GM19351 (cell line): ENCODE data around the gene TRAF5.
A peak's percentile ranks its signal among the peaks of the same experiment; 100 is the strongest.
"Not testable (repeated sequence)": the region's sequence is repeated elsewhere in the genome, so short reads cannot be mapped to it uniquely, and the experiment has no call there.

Experiments used
- ATAC-seq: cut with Tn5 transposase; IDR thresholded peaks from one replicate; pipeline ENCODE4 v1.9.1; 2021; ENCODE audit warnings: mild to moderate bottlenecking, moderate library complexity; ENCODE audit not compliant: unreplicated experiment

The TRAF5 gene

DNA sequence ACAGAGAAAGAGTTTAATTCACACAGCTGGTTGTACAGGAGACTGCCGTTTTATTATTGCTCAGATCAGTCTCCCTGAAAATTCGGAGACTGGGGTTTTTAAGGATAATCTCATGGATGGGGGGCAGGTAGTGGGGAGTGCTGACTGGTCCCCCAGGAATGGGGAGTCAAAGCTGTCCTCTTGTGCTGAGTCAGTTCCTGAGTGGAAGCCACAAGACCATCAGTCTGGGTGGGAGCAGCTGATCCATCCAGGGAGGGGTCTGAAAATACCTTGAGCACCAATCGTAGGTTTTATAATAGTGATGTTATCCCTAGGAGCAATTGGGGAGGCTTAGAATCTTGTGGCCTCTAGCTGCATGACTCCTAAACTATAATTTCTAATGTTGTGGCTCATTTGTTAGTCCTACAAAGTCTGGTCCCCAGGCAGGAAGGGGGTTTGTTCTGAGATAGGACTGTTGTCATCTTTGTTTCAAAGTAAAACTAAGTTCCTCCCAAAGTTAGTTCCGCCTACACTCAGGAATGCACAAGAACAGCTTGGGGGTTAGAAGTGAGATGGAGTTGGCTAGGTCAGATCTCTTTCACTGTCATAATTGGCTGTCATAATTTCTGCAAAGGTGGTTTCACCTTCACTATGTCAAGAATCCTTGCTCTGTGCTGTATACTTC, 50.3 kb downstream of the TRAF5 start:
- no peak for ATAC-seq

DNA sequence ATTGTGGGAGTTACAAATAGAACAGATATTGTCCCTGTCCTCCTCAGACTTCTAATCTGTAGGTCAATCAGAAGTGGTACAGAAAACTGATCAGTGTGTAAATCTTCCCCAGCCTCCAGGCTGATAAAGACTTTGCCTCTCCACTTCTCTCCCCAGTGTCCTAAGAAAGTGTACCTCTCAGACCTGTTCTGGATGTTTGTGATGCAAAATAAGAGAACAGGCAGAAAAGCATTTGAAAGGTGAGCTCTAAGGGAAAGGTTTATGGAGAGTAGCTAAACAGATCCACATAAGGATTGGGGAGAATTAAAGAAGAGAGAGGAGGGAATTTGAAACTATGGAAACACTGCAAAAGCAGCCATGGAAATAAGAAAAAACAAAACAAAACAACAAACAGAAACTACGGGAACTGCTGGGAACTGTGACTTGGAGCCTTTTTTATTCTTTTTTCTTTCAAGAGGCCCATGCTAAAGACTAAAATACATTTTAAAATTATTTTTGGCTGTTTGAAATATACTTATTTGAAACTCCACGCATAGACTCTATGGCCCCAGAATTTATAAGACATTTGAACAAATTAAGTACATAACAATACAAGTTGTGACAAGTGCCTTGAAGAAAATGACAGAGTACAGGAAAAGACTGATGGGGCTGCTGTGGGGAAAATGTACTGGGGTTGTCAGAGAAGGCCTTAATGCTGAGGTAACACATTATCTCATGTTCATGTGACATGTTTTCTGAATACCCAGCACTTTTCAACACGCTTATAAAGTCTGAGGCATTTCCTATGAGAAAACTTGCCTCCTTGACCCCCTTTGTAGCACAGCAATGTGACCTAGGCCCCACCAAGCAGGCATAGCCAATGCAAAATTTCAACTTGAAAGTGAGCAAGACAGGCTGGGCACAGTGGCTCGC, 51.2 kb downstream of the TRAF5 start:
- no peak for ATAC-seq

DNA sequence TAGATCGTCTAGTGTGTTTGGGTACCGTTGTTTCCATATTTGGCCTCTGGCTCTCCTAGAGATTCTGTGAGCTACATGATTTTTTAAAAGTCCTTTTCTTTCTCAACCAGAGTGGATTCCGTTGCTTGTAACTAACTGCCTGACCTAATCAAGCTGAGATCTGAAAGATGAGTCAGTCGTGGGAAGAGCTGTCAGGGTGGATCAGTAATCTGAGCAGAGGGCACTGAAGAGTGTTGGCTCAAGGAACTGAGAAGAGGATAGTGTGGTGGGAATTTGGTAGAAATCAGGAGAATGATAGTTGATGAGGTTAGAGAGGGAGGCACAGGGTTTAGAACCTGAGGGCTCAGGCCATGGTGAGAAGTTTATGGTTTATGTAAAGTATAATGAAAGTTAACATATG, 52.2 kb downstream of the TRAF5 start:
- no peak for ATAC-seq

DNA sequence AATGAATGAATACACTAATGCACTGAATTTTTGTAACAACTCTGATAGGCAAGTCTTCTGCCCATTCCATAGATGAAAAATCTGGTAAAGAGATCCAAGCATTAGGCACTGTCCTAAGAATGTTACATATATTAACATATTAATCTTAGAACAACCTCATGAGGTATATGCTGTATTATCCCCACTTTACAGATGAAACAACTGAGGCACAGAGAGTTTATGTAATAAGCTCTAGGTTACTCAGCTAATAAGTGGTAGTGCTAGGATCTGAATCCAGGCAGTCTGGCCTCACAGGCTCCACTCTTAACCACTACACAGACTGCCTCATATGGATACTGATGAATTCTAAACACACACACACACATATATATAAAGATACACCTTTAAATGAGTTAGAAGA, 52.8 kb downstream of the TRAF5 start:
- ATAC-seq: no peak

DNA sequence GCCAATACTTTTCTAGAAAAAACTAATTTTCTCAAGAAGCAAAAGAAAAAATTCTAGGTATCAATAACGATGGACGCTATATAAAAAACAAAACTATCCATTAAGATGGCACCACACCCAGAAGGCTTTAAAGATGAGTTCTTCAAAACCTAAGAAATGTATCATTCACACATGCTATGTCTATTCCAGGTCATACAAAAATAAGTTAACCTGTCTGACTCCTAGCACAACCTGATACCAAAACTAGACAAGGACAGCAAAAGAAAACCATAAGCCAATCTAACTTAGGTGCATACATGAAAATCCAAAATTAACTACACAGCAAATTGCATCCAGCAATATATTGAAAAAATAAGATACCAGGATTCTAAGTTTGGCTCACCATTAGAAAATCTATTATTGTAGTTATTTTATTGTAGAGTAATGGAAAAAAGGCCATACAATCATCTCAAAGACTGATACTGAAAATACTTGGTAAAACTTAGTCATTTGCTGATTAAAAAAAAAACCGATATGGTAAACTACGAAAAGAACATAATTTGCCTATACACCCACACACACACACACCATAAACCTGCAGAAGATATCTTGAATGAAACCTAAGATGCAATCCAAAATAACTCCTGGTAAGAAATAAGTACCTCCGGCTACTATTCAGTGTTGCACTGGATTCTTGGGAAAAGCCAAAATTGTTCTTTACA, 55.0 kb downstream of the TRAF5 start:
- peak; percentile 35 for ATAC-seq

DNA sequence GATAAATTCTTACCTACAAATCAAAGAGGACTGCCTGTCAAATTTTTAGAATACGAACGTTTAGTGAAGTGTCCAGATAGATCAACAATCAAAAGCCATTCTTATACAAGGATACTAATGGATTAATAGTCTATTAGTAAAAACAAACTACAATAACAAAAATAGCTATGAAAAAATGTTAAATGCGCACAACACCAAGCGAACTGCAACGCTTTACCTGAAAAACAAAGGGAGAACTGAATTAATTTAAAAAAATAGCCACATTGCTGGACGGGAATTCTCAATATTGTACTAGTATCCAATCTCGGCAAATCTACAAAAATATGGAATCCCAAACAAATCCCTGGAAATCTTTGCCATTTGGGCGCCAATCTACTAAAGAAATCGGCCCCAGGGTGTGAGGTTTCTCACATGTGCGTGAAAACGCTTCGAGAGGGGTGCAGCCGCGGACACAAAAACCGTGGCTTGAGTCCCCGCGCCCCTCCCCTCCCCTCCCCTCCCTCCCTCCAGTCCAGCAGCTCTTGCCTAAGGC, 55.6 kb downstream of the TRAF5 start:
- no peak for ATAC-seq

DNA sequence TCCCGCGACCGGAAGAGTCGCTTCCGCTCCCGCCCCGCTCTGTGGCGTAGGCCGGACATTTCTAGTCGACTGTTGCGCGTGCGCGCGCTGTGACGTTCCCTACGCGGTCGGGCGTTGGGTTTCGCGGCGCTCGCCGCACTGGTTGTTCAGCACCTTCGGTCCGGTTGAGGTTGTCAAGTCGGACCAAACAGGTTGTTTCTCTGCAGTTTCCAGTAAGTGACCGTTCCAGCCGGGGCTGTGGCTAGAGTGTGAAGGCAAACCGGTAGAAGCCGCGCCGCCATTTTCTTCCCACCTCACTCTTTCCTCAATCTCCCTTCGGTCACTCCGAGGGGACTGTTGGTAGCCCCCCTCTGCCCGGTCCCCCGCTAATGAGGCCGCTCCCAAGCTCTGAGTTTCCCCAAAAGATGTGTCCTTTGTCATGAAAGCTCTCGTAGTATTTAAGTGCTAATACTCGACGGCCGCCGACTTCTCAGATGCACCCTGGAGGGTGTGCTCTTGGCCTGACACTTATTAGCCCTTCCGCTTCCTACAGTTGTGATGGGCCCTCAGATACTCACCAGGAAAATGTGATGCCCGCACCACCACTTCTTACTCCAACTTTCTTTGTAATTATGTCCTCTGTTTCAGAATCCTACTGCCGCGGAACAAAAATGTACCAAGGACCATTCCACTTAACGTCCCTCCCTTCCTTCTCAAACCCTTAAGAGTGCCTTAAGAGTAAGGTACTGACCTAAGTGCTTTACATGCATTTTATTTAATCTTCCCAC, 56.3 kb downstream of the TRAF5 start:
- peak; percentile 92 for ATAC-seq

DNA sequence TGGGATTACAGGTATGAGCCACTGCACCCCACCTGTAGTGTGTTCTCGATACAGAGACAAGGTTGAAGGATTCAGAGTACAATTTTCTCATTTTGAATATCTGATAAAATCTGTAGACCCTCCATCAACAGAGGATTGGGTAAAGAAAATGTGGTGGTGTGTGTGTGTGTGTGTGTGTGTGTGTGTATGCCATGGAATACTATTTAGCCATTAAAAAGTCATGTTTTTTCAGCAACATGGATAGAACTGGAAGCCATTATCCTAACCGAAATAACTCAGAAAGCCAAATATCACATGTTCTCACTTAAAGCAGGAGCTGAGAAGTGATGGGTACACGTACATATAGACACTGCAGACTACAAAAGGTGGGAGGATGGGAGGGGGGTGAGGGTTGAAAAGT, 57.9 kb downstream of the TRAF5 start:
- no peak for ATAC-seq

DNA sequence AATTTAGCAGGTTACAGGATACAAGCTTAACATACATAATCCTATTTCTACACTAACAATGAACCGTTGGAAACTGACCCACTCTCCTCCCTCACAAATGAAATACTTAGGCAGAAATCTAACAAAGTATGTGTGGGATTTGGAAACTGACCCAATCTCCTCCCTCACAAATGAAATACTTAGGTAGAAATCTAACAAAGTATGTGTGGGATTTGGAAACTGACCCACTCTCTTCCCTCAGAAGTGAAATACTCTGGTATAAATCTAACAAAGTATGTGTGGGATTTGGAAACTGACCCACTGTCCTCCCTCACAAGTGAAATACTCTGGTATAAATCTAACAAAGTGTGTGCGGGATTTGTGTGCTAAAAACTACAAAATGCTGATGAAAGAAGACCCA, 60.3 kb downstream of the TRAF5 start:
- no peak for ATAC-seq

DNA sequence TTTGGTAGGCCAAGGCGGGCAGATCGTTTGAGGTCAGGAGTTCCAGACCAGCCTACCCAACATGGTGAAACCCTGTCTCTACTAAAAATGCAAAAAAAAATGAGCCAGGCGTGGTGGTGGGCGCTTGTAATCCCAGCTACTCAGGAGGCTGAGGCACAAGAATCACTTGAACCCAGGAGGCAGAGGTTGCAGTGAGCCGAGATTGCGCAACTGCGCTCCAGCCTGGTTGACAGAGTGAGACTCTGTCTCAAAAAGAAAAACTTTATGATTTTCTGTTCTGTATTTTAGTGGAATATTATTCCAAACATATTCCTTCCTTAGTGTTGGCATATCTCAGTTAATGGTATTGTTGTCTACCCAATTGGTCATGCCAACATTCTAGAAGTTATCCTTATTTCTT, 64.2 kb downstream of the TRAF5 start:
- ATAC-seq: not testable (repeated sequence)

DNA sequence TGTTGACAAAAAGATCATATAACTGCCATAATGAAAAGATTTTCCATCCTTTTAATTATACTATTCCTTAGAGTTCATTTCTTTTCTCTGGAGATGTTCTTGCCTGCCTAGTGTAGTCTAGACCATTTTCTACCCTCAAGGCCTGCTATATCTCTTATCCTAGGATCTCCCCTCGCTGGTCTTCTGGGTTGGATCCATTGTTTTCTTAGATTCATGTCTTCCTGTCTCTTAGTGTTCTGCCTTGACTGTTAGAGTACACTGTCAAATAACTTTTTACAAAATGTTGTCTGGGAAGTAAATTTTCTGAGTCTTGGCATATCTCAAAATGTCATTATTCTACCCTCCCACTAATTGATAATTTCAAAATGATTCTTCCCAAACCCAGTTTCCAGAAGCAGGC, 66.6 kb downstream of the TRAF5 start:
- ATAC-seq: no peak

DNA sequence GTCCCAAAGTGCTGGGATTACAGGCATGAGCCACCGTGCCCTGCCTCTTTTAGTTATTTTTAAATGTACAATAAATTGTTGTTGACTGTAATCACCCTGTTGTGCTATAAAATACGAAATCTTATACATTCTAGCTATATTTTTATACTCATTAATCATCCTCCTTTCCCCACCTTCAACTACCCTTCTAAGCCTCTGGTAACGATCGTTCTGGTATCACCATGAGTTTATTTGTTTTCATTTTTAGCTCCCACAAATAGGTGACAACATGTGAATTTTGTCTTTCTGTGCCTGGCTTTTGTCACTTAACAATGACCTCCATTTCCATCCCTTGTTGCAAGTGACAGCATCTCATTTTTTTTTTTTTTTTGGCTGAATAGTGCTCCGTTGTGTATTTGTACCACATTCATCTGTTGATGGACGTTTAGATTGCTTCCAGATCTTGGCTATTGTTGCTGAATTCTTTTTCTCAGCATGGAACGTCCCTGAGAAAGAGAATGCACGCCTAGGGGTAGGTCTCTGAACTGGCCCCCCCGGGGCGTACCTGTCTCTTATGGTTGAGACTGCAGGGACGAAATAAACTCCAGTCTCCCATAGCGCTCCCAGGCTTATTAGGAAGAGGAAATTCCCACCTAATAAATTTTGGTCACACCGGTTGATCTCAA, 71.8 kb downstream of the TRAF5 start:
- ATAC-seq: not testable (repeated sequence)

DNA sequence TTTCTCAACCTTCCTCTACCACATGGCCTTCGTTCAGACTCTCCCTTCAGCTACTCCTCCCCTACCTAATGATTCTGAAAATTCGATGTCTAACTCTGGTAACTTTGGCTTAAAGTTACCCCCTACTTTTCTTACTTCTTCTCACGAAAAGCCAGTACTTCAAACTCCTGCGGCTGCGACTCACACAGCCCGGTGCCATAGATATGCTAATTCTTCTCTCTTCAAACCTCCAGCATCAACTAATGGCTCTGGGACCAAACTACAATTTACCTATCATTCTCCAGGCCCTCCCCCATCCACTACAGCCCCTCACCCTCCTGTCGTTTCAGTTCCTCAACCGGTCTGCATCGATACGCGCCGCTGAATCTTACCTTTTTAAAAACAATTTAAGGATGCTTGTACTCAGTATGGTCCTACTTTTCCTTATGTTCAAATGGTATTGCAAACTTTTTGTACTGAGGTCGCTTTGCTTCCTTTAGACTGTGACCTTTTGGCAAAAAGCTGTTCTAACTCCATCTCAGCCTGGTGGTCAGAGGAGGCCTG, 73.3 kb downstream of the TRAF5 start:
- ATAC-seq: not testable (repeated sequence)

DNA sequence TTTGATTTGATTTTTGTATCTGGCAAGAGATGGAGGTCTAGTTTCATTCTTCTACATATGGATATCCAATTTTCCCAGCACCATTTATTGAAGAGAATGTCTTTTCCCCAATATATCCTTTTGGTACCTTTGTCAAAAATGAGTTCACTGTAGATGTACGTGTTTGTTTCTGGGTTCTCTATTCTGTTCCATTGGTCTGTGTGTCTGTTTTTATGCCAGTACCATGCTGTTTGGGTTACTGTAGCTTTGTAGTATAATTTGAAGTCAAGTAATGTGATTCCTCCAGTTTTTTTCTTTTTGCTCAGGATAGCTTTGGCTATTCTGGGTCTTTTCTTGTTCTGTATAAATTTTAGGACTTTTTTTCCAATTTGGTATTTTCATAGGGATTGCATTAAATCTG, 75.1 kb downstream of the TRAF5 start:
- ATAC-seq: not testable (repeated sequence)

DNA sequence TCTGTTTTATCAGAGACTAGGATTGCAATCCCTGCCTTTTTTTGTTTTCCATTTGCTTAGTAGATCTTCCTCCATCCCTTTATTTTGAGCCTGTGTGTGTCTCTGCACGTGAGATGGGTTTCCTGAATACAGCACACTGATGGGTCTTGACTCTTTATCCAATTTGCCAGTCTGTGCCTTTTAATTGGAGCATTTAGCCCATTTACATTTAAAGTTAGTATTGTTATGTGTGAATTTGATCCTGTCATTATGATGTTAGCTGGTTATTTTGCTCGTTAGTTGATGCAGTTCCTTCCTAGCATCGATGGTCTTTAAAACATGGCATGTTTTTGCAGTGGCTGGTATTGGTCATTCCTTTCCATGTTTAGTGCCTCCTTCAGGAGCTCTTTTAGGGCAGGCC, 79.5 kb downstream of the TRAF5 start:
- not testable (repeated sequence) for ATAC-seq

DNA sequence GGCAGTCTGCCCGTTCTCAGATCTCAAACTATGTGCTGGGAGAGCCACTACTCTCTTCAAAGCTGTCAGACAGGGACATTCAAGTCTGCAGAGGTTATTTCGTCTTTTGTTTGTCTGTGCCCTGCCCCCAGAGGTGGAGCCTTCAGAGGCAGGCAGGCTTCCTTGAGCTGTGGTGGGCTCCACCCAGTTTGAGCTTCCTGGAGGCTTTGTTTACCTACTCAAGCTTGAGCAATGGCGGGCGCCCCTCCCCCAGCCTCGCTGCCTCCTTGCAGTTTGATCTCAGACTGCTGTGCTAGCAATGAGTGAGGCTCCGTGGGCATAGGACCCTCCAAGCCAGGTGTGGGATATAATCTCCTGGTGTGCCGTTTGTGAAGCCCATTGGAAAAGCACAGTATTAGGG, 81.1 kb downstream of the TRAF5 start:
- ATAC-seq: not testable (repeated sequence)

DNA sequence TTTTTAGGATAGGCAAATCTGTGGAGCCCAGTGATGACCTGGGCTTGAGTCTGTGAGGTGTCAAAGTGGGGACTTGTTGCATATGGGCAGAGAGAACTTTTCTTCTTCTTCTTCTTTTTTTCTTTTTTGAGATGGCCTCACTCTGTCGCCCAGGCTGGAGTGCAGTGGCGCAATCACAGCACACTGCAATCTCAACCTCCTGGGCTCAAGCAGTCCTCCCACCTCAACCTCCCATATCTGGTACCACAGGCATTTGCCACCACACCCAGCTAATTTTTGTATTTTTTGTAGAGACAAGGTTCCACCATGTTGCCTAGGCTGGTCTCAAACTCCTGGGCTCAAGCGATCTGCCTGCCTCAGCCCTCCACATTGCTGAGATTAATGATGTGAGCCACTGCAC, 85.0 kb downstream of the TRAF5 start:
- ATAC-seq: no peak

DNA sequence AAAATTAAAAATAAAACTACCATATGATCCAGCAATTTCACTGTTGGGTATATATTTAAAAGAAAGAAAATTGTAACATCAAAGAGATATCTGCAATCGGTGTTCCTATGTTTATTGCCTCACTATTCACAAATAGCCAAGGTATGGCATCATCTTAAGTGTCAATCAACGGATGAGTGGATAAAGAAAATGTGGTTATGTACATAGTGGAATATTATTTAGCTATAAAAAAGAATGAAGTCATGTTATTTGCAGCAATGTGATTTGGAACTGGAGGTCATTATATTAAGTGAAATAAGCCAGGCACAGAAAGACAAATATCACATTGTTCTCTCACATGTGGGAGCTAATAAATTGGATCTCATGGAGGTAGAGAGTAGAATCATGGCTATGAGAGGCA, 89.1 kb downstream of the TRAF5 start:
- no peak for ATAC-seq

DNA sequence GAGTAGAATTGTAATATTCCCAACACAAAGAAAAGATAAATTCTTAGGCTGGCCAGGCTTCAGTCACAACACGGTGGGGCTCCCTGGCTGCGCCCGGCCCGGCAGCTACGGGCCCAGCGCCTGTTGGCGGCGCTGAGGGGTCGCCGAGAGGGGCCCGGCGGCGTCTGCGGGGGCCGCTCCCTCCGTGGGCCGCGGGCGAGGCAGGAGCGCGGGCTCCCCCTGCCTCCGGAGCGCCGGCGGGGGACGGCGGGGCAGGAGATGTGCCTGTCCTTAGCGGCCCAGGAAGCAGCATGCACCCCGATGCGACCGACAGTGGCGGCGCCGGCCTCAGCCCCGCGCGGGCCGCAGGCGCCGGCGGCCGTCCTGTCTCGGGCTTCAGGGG, 89.6 kb downstream of the TRAF5 start:
- peak; percentile 59 for ATAC-seq
